K562 (cell line): ENCODE results near the gene ATRIP. TPM values are rescaled to one million over a fixed set of nuclear protein-coding genes. Genes with fewer than 3 reads are reported as not detected.

Source experiments
- ATAC-seq: fragments of 200-7000 bp; cut with Tn5 transposase; 3 replicates; pipeline ENCODE4 v1.9.1; 2020; ENCODE audit warnings: moderate library complexity
- BruUV-seq: library from RNA; stranded (reverse); fragments of 400-500 nt; replicated peaks from 2 replicates; lab custom pipeline; 2021; lab: Mats Ljungman, UMichigan
- CTCF ChIA-PET: fragments of 300-600 bp; formaldehyde crosslinking; extraction: SDS; loops from one replicate; lab custom pipeline; 2021; ENCODE audit warnings: low intra/inter-chr PET ratio; lab: Yijun Ruan, JAX
- POLR2A ChIA-PET: fragments of 300-600, 350-650 bp; sonication (Branson Sonifier 250); formaldehyde crosslinking; extraction: SDS; loops from one replicate; lab custom pipeline; 2021; ENCODE audit warnings: antibody characterized with exemption, inconsistent platforms; lab: Yijun Ruan, JAX
- DNase-seq, 4 experiments: peaks; one replicate each; pipeline versions ENCODE4 v3.0.0 to v3.0.0-alpha.2; 2011 to 2018; ENCODE audit warnings: low spot score in 3 of 4, mixed read lengths in 3 of 4; ENCODE audit errors: extremely low read depth in 1 of 4
- FAIRE-seq: peaks from 2 replicates; lab custom pipeline; 2011; peaks lifted over from hg19 to GRCh38; lab: Jason Lieb, UNC
- H2AFZ ChIP-seq: 2 replicates; pipeline ENCODE4 v1.6.0; 2011; ENCODE audit warnings: low read depth, low read length, control low read depth, inconsistent platforms
- H3K27ac ChIP-seq: fragments of 200-600 bp; 3 replicates; pipeline ENCODE4 v1.8.0; 2011; ENCODE audit warnings: low read depth, mild to moderate bottlenecking, control low read depth, inconsistent platforms, low read length, moderate library complexity, mixed read lengths; ENCODE audit errors: extremely low read depth
- H3K27me3 ChIP-seq, 2 experiments: fragments of 300-600 bp in 1 of 2; 2 replicates in 1 of 2; 3 replicates in 1 of 2; pipeline versions ENCODE4 v1.6.0 to v1.8.0; 2011; ENCODE audit warnings: inconsistent platforms in 2 of 2, low read length in 2 of 2, mild to moderate bottlenecking in 1 of 2, mixed read lengths in 1 of 2, moderate library complexity in 1 of 2; ENCODE audit not compliant: control insufficient read depth in 2 of 2, insufficient read depth in 2 of 2
- H3K36me3 ChIP-seq: fragments of 300-600 bp; 3 replicates; pipeline ENCODE4 v1.8.0; 2011; ENCODE audit warnings: mild to moderate bottlenecking, low read length, inconsistent platforms; ENCODE audit not compliant: control insufficient read depth, insufficient read depth
- H3K4me1 ChIP-seq, 2 experiments: fragments of 200-600 bp in 1 of 2; replicated peaks in 1 of 2; 2 replicates in 1 of 2; 3 replicates in 1 of 2; pipeline versions ENCODE4 v1.5.1 to v1.8.0; 2011; ENCODE audit warnings: inconsistent platforms in 2 of 2, low read length in 2 of 2, mild to moderate bottlenecking in 1 of 2, mixed read lengths in 1 of 2, moderate library complexity in 1 of 2; ENCODE audit not compliant: control insufficient read depth in 2 of 2, insufficient read depth in 2 of 2
- H3K4me2 ChIP-seq: 2 replicates; pipeline ENCODE4 v1.6.1; 2011; ENCODE audit warnings: low read length, control low read depth, inconsistent platforms, mixed read lengths; ENCODE audit not compliant: insufficient read depth
- H3K4me3 ChIP-seq: fragments of 200-600 bp; sonication (generic), shearing (Covaris generic); 2 replicates; pipeline ENCODE4 v1.5.1; 2016; ENCODE audit warnings: control low read depth, inconsistent platforms
- H3K79me2 ChIP-seq: fragments of 200-600 bp; 3 replicates; pipeline ENCODE4 v1.8.0; 2011; ENCODE audit warnings: low read length, inconsistent platforms; ENCODE audit not compliant: control insufficient read depth, insufficient read depth
- H3K9ac ChIP-seq, 2 experiments: 2 replicates each; pipeline versions ENCODE4 v1.6.0 to v1.6.1; 2011; ENCODE audit warnings: low read depth in 2 of 2, low read length in 2 of 2, control low read depth in 1 of 2, inconsistent platforms in 1 of 2, mild to moderate bottlenecking in 1 of 2, mixed read lengths in 1 of 2; ENCODE audit not compliant: insufficient read depth in 1 of 2
- H3K9me1 ChIP-seq: one replicate; pipeline ENCODE4 v1.6.0; 2011; ENCODE audit warnings: inconsistent platforms, mild to moderate bottlenecking, low read length, moderate library complexity; ENCODE audit not compliant: control insufficient read depth, insufficient read depth
- H3K9me3 ChIP-seq: replicated peaks from 2 replicates; pipeline ENCODE4 v1.5.1; 2011; ENCODE audit warnings: low read depth, low read length, inconsistent platforms; ENCODE audit not compliant: control insufficient read depth, insufficient read depth
- H4K20me1 ChIP-seq: replicated peaks from 2 replicates; pipeline ENCODE4 v1.6.1; 2011; ENCODE audit warnings: low read length, inconsistent platforms, mixed read lengths; ENCODE audit not compliant: control insufficient read depth, insufficient read depth
- CCAR2 ChIP-seq: fragments of 200-400 bp; formaldehyde crosslinking; IDR thresholded peaks from 2 replicates; pipeline ENCODE4 v1.6.1; 2017; ENCODE audit warnings: mild to moderate bottlenecking, low read depth, low read length
- FOXA1 ChIP-seq: fragments of 450-650 bp; IDR thresholded peaks from 2 replicates; pipeline ENCODE4 v1.6.1; 2016; ENCODE audit warnings: mild to moderate bottlenecking, borderline replicate concordance
- XRCC5 ChIP-seq: fragments of 200-400 bp; formaldehyde crosslinking; IDR thresholded peaks from 2 replicates; pipeline ENCODE4 v1.6.1; 2017; ENCODE audit warnings: low read depth, mild to moderate bottlenecking, low read length
- ZNF133 ChIP-seq: fragments of 250-450 bp; sonication (Bioruptor Pico); IDR thresholded peaks from 2 replicates; pipeline ENCODE4 v1.4.0; 2020; ENCODE audit warnings: mild to moderate bottlenecking
- WGBS: fragments of 100-300 bp; shearing (Covaris generic); methylation state at CpG from one replicate; pipeline ENCODE4 v1.1.6; 2016; ENCODE audit warnings: low coverage, mixed read lengths; ENCODE audit not compliant: insufficient coverage; ENCODE audit errors: missing lambda C conversion rate; 5-methylcytosine and 5-hydroxymethylcytosine counted together
- in situ Hi-C: fragments of 300-500 bp; cut with MboI; formaldehyde crosslinking; loops from 4 replicates; pipeline ENCODE4 v1.15.0; 2018; ENCODE audit warnings: inconsistent platforms, mixed read lengths
- intact Hi-C: fragments of 100-400 bp; cut with micrococcal nuclease; formaldehyde crosslinking; loops from 2 replicates; pipeline ENCODE4 v1.14.2; 2022
- polyA plus RNA-seq, 8 experiments: library from polyadenylated mRNA; depleted of rRNA in 4 of 8; stranded (reverse) in 5 of 8; unstranded in 3 of 8; fragments of >200 nt; fragmentation: Nextera tagmentation in 2 of 8; fragmentation: Illumina TruSeq in 1 of 8; extraction: Ambion mirVana in 2 of 8; extraction: Trizol in 1 of 8; gene quantifications; 2 replicates each; pipeline versions ENCODE4 v1.2.1 to v1.2.3, GENCODE V29; 2011 to 2014; ENCODE audit warnings: inconsistent platforms in 1 of 8, missing spikeins in 1 of 8
- total RNA-seq, 7 experiments: library from RNA; depleted of rRNA in 6 of 7; stranded (reverse); fragments of >200 nt in 6 of 7; fragmentation: Illumina TruSeq in 2 of 7; extraction: Trizol in 2 of 7; gene quantifications; 2 replicates each; pipeline versions ENCODE4 v1.2.1 to v1.2.3, GENCODE V29; 2011 to 2021; ENCODE audit warnings: low replicate concordance in 1 of 7
- TF ChIP-seq, protein P1 (sequence below): fragments of 450-650 bp; IDR thresholded peaks from 2 replicates; pipeline ENCODE4 v1.6.1; 2016; ENCODE audit warnings: mild to moderate bottlenecking, moderate library complexity

ATRIP gene
- total and polyA plus RNA-seq, 9 of the 15 experiments (the other 6 are each of a cell fraction or from before 2014, with no cell fraction given) = 1.7 to 15.7 (median 10.5) TPM

DNA sequence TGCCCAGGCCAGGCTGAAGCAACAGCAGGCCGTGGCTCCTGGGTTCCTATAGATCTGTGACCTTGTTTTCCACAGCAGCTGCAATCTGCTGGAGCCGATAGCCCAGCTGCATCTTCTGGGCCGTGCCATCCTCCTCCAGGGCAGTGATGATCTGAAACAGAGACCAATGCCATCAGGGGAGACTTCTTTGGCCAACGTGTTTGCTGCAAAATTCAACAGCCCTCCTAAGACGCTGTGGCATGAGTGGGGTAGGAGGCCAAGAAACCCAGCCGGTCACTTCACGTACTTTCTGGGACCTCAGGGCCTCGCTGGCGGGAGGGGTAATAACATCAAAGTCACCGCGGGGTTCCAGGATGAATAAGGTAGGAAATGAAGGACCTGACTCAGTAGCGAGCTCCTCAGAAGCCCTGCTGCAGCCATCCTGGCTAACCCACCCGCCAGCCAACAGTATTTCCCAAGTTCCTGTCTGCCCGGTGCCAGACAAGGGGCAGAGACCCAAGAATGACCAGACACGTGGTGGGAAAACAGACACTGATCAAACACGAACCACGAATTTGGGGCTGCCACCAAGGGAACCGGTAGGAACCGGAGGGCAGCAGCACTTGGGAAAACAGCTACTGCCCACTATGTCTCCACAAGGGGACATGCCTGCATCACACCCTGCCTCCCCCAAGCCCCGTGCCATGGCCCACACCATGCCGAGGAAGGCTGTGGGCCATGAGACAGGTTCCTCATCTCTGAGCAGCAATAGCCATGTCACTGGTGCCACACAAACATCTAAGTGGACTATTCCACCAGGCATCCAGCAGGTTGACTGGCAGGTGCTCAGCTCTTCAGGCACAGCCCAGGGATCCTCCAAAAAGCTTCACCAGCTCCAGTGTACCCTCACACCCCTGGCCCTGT is 41.8 kb upstream of the ATRIP start (continued):
- no peak for TF ChIP-seq ZNF133 (CRISPR knock-in tag)
- TF ChIP-seq XRCC5 = no peak

DNA sequence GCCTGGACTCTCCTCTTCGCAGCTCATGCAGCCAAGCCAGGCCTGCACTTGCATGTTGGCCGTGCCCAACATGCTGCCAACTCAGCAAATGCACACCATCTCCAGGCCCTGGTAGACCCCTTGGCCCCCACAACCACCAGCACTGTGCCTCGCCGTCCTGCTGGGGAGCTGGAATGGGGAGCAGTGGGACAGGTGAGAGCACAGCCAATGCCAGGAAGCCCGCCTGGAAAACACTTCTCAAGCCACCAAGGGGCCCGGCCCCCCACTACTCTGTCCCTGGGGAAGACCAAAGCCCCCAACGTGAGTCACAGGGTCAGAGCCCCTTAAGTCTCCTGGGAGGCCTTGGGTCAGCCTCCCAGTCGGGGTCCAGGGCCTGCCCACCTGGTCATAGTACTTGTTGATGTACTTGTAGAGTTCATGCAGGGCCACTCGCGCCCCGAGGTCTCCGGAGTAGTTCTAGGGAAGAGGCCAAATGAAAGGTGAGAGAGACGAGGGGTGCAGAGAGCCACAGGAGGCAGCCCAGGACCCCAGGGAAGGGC is 41.1 kb upstream of the ATRIP start:
- intact Hi-C loops (loop anchor here (10.0 kb wide), 2 partner anchors 99 to 211 kb away; partner anchors contain the start of gene SHISA5), in situ Hi-C loops (no loop called here)
- WGBS = 44% methylated on average over 8 of the region's 13 CpGs
- POLR2A ChIA-PET = interaction anchor here (0.6 to 0.9 kb wide), 4 partner anchors 14 to 990 kb away, joined by 3 read pairs; no protein-coding TSS in a partner anchor
- H3K27ac ChIP-seq = no peak overlapping the region
- H3K9me3 ChIP-seq = no peaks in the 10 kb centered on the region
- H3K79me2 ChIP-seq = no peaks in the 10 kb centered on the region
- FAIRE-seq (no peak), DNase-seq (no peak), ATAC-seq (no peak)
- no TSS peak for BruUV-seq
- H3K9me1 ChIP-seq = no peaks in the 10 kb centered on the region
- H4K20me1 ChIP-seq = 0 out of 2 replicates have a peak, but pooled peaks cover 6% of the 10 kb centered on the region
- peaks cover 0 to 6% of the 10 kb centered on the region in 2 experiments; a peak in 1 of 5 replicates for H3K4me1 ChIP-seq
- H3K27me3 ChIP-seq = no peaks in the 10 kb centered on the region
- CTCF ChIA-PET = no interaction called here
- no peaks in the 10 kb centered on the region for H3K36me3 ChIP-seq
- H3K4me2 ChIP-seq = no peak overlapping the region
- no peak overlapping the region for H3K4me3 ChIP-seq
- no peak overlapping the region for H2AFZ ChIP-seq
- no peak overlapping the region for H3K9ac ChIP-seq
- TF ChIP-seq FOXA1 (no peak), CCAR2 (no peak)
- TF ChIP-seq, protein P1, sequence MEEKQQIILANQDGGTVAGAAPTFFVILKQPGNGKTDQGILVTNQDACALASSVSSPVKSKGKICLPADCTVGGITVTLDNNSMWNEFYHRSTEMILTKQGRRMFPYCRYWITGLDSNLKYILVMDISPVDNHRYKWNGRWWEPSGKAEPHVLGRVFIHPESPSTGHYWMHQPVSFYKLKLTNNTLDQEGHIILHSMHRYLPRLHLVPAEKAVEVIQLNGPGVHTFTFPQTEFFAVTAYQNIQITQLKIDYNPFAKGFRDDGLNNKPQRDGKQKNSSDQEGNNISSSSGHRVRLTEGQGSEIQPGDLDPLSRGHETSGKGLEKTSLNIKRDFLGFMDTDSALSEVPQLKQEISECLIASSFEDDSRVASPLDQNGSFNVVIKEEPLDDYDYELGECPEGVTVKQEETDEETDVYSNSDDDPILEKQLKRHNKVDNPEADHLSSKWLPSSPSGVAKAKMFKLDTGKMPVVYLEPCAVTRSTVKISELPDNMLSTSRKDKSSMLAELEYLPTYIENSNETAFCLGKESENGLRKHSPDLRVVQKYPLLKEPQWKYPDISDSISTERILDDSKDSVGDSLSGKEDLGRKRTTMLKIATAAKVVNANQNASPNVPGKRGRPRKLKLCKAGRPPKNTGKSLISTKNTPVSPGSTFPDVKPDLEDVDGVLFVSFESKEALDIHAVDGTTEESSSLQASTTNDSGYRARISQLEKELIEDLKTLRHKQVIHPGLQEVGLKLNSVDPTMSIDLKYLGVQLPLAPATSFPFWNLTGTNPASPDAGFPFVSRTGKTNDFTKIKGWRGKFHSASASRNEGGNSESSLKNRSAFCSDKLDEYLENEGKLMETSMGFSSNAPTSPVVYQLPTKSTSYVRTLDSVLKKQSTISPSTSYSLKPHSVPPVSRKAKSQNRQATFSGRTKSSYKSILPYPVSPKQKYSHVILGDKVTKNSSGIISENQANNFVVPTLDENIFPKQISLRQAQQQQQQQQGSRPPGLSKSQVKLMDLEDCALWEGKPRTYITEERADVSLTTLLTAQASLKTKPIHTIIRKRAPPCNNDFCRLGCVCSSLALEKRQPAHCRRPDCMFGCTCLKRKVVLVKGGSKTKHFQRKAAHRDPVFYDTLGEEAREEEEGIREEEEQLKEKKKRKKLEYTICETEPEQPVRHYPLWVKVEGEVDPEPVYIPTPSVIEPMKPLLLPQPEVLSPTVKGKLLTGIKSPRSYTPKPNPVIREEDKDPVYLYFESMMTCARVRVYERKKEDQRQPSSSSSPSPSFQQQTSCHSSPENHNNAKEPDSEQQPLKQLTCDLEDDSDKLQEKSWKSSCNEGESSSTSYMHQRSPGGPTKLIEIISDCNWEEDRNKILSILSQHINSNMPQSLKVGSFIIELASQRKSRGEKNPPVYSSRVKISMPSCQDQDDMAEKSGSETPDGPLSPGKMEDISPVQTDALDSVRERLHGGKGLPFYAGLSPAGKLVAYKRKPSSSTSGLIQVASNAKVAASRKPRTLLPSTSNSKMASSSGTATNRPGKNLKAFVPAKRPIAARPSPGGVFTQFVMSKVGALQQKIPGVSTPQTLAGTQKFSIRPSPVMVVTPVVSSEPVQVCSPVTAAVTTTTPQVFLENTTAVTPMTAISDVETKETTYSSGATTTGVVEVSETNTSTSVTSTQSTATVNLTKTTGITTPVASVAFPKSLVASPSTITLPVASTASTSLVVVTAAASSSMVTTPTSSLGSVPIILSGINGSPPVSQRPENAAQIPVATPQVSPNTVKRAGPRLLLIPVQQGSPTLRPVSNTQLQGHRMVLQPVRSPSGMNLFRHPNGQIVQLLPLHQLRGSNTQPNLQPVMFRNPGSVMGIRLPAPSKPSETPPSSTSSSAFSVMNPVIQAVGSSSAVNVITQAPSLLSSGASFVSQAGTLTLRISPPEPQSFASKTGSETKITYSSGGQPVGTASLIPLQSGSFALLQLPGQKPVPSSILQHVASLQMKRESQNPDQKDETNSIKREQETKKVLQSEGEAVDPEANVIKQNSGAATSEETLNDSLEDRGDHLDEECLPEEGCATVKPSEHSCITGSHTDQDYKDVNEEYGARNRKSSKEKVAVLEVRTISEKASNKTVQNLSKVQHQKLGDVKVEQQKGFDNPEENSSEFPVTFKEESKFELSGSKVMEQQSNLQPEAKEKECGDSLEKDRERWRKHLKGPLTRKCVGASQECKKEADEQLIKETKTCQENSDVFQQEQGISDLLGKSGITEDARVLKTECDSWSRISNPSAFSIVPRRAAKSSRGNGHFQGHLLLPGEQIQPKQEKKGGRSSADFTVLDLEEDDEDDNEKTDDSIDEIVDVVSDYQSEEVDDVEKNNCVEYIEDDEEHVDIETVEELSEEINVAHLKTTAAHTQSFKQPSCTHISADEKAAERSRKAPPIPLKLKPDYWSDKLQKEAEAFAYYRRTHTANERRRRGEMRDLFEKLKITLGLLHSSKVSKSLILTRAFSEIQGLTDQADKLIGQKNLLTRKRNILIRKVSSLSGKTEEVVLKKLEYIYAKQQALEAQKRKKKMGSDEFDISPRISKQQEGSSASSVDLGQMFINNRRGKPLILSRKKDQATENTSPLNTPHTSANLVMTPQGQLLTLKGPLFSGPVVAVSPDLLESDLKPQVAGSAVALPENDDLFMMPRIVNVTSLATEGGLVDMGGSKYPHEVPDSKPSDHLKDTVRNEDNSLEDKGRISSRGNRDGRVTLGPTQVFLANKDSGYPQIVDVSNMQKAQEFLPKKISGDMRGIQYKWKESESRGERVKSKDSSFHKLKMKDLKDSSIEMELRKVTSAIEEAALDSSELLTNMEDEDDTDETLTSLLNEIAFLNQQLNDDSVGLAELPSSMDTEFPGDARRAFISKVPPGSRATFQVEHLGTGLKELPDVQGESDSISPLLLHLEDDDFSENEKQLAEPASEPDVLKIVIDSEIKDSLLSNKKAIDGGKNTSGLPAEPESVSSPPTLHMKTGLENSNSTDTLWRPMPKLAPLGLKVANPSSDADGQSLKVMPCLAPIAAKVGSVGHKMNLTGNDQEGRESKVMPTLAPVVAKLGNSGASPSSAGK = no peak
